GM23248 (cell line): Measurements from ENCODE around the gene EXOC7.

Experiments
- EZH2 ChIP-seq: fragments of 200-600 bp; sonication (generic); IDR thresholded peaks from 2 replicates; pipeline ENCODE4 v1.6.1; 2018; ENCODE audit warnings: antibody characterized with exemption, mild to moderate bottlenecking; ENCODE audit not compliant: insufficient read depth, poor library complexity, severe bottlenecking
- EZH2phosphoT487 ChIP-seq: fragments of 200-600 bp; sonication (generic); IDR thresholded peaks from 2 replicates; pipeline ENCODE4 v1.6.1; 2018; ENCODE audit warnings: antibody characterized with exemption, moderate library complexity, mild to moderate bottlenecking, low read depth; ENCODE audit not compliant: insufficient read depth

GRCh38 chr17:76033139-76033538 lies 70.4 kb downstream of the EXOC7 start:
- TF ChIP-seq EZH2 (no peak), EZH2phosphoT487 (no peak)
